ENCODE results near the gene DFFA. TPM values are rescaled to one million over a fixed set of nuclear protein-coding genes. Genes with fewer than 3 reads are reported as not detected.

DFFA gene
- total and polyA plus RNA-seq, 9 of the 15 experiments (the other 6 are each of a cell fraction or from before 2014, with no cell fraction given), result 39.6 to 74.8 (median 59.2) TPM

GRCh38 chr1:10474613-10475507 is 2.5 kb upstream of the DFFA start, which contains the start of gene PEX14 (continued):
- no peak for TF ChIP-seq BCLAF1 (IDR thresholded peaks at IDR 0.05; ENCODE audit: borderline replicate concordance in 1 of 2, control insufficient read depth in 1 of 2, low read depth in 2 of 2, low read length in 1 of 2)
- TF ChIP-seq GTF2E2 (tag; IDR thresholded peaks at IDR 0.05), result no peak
- peak; percentile 34; the same call in 1 of the 2 replicates for TF ChIP-seq NCOR1 (IDR thresholded peaks at IDR 0.05)
- TF ChIP-seq MBD2 (IDR thresholded peaks at IDR 0.05; ENCODE audit: borderline replicate concordance, low read depth), result peak; percentile 76
- TF ChIP-seq PURB (CRISPR knock-in tag; IDR thresholded peaks at IDR 0.05; ENCODE audit: low read depth), result no peak
- TF ChIP-seq IRF9 (tag; IDR thresholded peaks at IDR 0.05), result no peak
- peak; percentile 65 for TF ChIP-seq EP300 (IDR thresholded peaks at IDR 0.05; ENCODE audit: low read length)
- TF ChIP-seq JUN (IDR thresholded peaks at IDR 0.05; ENCODE audit: borderline replicate concordance, low read depth, low read length), result 0 out of 2 replicates have a peak, but pooled peaks have one; percentile 38
- TF ChIP-seq JUN (CRISPR knock-in tag; IDR thresholded peaks at IDR 0.05; ENCODE audit: borderline replicate concordance), result 0 out of 2 replicates have a peak, but pooled peaks have one; percentile 16
- no peak for TF ChIP-seq IRF2 (CRISPR knock-in tag; IDR thresholded peaks at IDR 0.05)
- TF ChIP-seq ETV5 (CRISPR knock-in tag; IDR thresholded peaks at IDR 0.05; ENCODE audit: low read depth), result no peak; the same call in 1 of the 2 replicates
- TF ChIP-seq BRD9 (IDR thresholded peaks at IDR 0.05; ENCODE audit: low read depth, partially characterized antibody), result peak; percentile 88
- TF ChIP-seq ZNF23 (CRISPR knock-in tag; IDR thresholded peaks at IDR 0.05), result no peak
- TF ChIP-seq POLR2AphosphoS5 (IDR thresholded peaks at IDR 0.05; ENCODE audit: control insufficient read depth, insufficient read depth, low read depth, low read length), result peak; percentile 87
- no peak for TF ChIP-seq ZNF561 (CRISPR knock-in tag; conservative IDR thresholded peaks at IDR 0.05)
- no peak for TF ChIP-seq MED1 (CRISPR knock-in tag; IDR thresholded peaks at IDR 0.05; ENCODE audit: borderline replicate concordance)
- TF ChIP-seq HMBOX1 (IDR thresholded peaks at IDR 0.05), result no peak
- no peak for TF ChIP-seq ZNF3 (CRISPR knock-in tag; IDR thresholded peaks at IDR 0.05)
- TF ChIP-seq ASH1L (IDR thresholded peaks at IDR 0.05; ENCODE audit: borderline replicate concordance, low read depth, partially characterized antibody), result peak; percentile 35
- no peak for TF ChIP-seq MLX (CRISPR knock-in tag; conservative IDR thresholded peaks at IDR 0.05)
- no peak for TF ChIP-seq FOS (IDR thresholded peaks at IDR 0.05; ENCODE audit: extremely low read depth, insufficient read length)
- TF ChIP-seq ZNF133 (CRISPR knock-in tag; IDR thresholded peaks at IDR 0.05), result no peak

All from K562 (cell line).